Measurements from ENCODE around the gene PLPP4. TPM values are rescaled to one million over a fixed set of nuclear protein-coding genes. Genes with fewer than 3 reads are reported as not detected.
A peak's percentile ranks its signal among the peaks of the same experiment; 100 is the strongest.

The PLPP4 gene
- total and polyA plus RNA-seq, 4 donors, result 12.2 to 37.4 (median 32.9) TPM

DNA sequence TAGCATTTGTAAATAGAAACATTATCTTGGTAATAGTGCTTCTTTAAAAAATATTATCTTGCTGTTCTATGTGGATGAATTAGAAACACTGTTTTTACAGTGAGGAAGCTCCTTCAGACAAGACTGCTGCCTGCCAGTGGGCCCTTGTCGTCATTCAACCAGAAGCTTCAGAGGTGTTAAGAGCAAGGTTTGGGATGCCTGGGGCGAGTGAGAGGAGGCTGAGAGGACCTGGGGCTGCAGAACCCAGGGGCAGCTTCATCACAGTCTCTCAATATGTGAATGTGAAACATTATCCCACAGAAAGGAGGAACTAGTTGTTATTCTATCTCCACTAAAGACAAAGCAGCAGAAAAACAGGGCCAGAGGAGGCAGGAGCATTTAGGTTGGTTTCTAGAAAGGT is 8.1 kb downstream of the PLPP4 start:
- DNase-seq (ENCODE audit: low read depth in 4 of 6, low spot score in 6 of 6), result no peak
- Histone ChIP-seq H3K36me3 (ENCODE audit: control insufficient read depth, insufficient read depth, low read length) (no peaks in the 10 kb centered on the region), H3K9me3 (ENCODE audit: control insufficient read depth, insufficient read depth, low read length) (no peaks in the 10 kb centered on the region), H3K4me3 (ENCODE audit: low read depth, low read length) (no peak overlapping the region), H3K27ac (ENCODE audit: low read depth, low read length) (no peak overlapping the region), H3K4me1 (ENCODE audit: control insufficient read depth, insufficient read depth, low read length) (no peaks in the 10 kb centered on the region), H3K27me3 (ENCODE audit: control insufficient read depth, insufficient read depth, low read length) (peaks cover 3% of the 10 kb centered on the region)
- WGBS (ENCODE audit: insufficient coverage), result 20% methylated on average over 1 of the region's 2 CpGs

DNA sequence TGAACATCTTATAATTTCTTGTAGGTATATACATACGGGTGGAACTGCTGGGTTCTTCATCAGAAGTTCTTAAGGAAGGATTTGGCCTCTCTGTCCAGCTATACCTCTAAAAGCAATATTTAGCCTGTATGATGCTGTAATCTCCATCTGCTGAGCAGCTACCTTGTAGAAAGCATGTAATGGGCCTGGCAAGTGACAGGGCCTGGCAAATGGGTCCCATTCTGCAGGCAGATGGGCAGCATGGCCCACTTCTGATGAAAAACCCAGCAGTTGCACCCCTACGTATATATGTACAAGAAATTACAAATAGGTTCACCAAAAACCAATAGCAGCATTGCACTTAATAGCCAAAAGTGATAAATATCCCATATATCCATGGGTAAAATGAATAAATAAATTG is 9.0 kb downstream of the PLPP4 start:
- H3K4me1 ChIP-seq (ENCODE audit: control insufficient read depth, insufficient read depth, low read length), result no peaks in the 10 kb centered on the region
- WGBS (ENCODE audit: insufficient coverage), result no CpG with 5 or more reads among the region's 2 CpGs

DNA sequence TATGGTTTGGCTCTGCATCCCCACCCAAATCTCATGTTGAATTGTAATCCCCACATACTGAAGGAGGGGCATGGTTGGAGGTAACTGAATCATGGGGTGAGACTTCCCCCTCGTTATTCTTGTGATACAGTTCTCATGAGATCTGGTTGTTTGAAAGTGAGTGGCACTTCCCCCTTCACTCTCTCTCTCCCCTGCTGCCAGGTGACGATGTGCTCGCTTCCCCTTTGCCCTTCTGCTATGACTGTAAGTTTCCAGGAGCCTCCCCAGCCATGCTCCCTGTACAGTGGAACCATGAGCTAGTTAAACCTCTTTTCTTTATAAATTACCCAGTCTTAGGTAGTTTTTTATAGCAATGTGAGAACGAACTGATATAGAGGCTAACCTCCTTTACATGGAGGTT is 16.6 kb downstream of the PLPP4 start:
- Histone ChIP-seq H3K27me3 (ENCODE audit: control insufficient read depth, insufficient read depth, low read length) (no peaks in the 10 kb centered on the region), H3K4me1 (ENCODE audit: control insufficient read depth, insufficient read depth, low read length) (peaks cover 10% of the 10 kb centered on the region), H3K27ac (ENCODE audit: low read depth, low read length) (no peak overlapping the region), H3K9me3 (ENCODE audit: control insufficient read depth, insufficient read depth, low read length) (no peaks in the 10 kb centered on the region), H3K4me3 (ENCODE audit: low read depth, low read length) (no peak overlapping the region), H3K36me3 (ENCODE audit: control insufficient read depth, insufficient read depth, low read length) (no peaks in the 10 kb centered on the region)
- WGBS (ENCODE audit: insufficient coverage), result no CpG with 5 or more reads among the region's 4 CpGs
- DNase-seq (ENCODE audit: low read depth in 4 of 6, low spot score in 6 of 6), result no peak

More for the DNA sequence above, 9.0 kb downstream of the PLPP4 start:
- Histone ChIP-seq H3K27me3 (ENCODE audit: control insufficient read depth, insufficient read depth, low read length) (no peaks in the 10 kb centered on the region), H3K4me3 (ENCODE audit: low read depth, low read length) (no peak overlapping the region), H3K27ac (ENCODE audit: low read depth, low read length) (no peak overlapping the region), H3K36me3 (ENCODE audit: control insufficient read depth, insufficient read depth, low read length) (no peaks in the 10 kb centered on the region), H3K9me3 (ENCODE audit: control insufficient read depth, insufficient read depth, low read length) (no peaks in the 10 kb centered on the region)
- no peak for DNase-seq (ENCODE audit: low read depth in 4 of 6, low spot score in 6 of 6)

DNA sequence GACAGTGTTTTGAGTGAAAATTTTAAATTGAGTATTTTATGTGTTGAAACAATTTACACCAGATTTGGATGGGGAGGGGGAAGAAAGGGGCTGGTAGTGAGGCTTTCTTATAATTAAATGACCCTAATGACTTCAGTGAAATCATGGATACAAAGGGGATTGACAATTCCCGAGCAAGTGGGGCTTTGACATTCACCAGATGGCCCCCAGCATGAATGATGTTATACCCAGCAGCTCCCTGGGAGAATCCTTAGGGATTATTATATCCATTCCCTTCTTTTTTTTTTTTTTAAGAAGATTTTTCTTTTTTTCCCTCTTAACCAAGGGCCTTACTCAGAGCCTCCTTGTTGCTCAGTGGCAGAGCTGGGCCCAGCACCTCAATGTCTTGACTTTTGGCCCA is 17.9 kb downstream of the PLPP4 start:
- no peaks in the 10 kb centered on the region for H3K36me3 ChIP-seq (ENCODE audit: control insufficient read depth, insufficient read depth, low read length)
- H3K27ac ChIP-seq (ENCODE audit: low read depth, low read length), result no peak overlapping the region
- no CpG with 5 or more reads among the region's 1 CpG for WGBS (ENCODE audit: insufficient coverage)
- no peaks in the 10 kb centered on the region for H3K27me3 ChIP-seq (ENCODE audit: control insufficient read depth, insufficient read depth, low read length)
- peaks cover 10% of the 10 kb centered on the region for H3K4me1 ChIP-seq (ENCODE audit: control insufficient read depth, insufficient read depth, low read length)
- DNase-seq (ENCODE audit: low read depth in 4 of 6, low spot score in 6 of 6), result no peak
- no peaks in the 10 kb centered on the region for H3K9me3 ChIP-seq (ENCODE audit: control insufficient read depth, insufficient read depth, low read length)
- H3K4me3 ChIP-seq (ENCODE audit: low read depth, low read length), result no peak overlapping the region

DNA sequence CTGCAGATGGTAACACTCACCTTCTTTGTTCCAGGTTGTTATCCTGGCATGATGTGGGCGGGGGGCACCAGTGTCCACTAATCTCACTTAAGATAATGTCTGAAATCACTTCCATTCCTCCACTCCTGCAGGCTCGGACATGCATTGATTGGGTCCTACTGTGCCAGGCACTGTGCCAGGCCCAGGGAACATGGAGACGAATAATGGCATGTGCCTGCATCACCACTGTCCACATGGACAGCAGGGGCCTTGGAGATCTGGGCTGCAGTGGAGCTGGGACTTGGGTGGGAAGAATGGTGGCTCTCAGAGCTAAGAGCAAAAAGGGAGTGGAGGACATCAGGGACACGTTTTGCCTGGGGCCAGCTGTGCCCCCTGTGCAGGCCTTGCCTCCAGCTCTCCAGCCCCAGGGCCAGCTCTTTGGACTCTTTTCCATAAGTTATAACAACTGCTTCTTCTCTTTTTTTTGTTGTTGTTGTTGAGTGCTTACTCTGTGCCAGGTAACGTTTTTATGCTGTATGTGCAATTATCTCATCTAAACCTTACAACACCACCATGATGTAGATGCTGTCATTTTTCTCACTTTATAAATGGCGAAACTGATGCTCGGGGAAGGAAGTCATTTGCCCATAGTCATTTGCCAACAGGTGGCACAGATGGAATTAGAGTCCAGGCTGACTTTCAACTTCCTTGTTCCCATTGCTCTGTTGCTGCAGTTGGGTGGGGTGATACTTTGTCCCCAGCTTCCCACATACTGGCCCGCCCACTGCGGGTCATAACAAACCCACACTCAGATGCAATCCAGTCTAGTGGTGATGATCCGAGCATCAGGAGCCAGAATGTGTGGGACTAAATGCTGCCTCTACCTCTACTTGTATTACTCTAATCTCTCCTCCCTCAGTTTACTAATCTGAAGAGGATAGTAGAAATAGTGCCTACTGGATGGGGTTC is 19.1 kb downstream of the PLPP4 start:
- DNase-seq (ENCODE audit: low read depth in 4 of 6, low spot score in 6 of 6), result no peak
- H3K36me3 ChIP-seq (ENCODE audit: control insufficient read depth, insufficient read depth, low read length), result no peaks in the 10 kb centered on the region
- WGBS (ENCODE audit: insufficient coverage), result 92% methylated on average over 6 of the region's 10 CpGs
- H3K27ac ChIP-seq (ENCODE audit: low read depth, low read length), result no peak overlapping the region
- no peaks in the 10 kb centered on the region for H3K9me3 ChIP-seq (ENCODE audit: control insufficient read depth, insufficient read depth, low read length)
- H3K27me3 ChIP-seq (ENCODE audit: control insufficient read depth, insufficient read depth, low read length), result no peaks in the 10 kb centered on the region
- peaks cover 10% of the 10 kb centered on the region for H3K4me1 ChIP-seq (ENCODE audit: control insufficient read depth, insufficient read depth, low read length)
- H3K4me3 ChIP-seq (ENCODE audit: low read depth, low read length), result no peak overlapping the region

DNA sequence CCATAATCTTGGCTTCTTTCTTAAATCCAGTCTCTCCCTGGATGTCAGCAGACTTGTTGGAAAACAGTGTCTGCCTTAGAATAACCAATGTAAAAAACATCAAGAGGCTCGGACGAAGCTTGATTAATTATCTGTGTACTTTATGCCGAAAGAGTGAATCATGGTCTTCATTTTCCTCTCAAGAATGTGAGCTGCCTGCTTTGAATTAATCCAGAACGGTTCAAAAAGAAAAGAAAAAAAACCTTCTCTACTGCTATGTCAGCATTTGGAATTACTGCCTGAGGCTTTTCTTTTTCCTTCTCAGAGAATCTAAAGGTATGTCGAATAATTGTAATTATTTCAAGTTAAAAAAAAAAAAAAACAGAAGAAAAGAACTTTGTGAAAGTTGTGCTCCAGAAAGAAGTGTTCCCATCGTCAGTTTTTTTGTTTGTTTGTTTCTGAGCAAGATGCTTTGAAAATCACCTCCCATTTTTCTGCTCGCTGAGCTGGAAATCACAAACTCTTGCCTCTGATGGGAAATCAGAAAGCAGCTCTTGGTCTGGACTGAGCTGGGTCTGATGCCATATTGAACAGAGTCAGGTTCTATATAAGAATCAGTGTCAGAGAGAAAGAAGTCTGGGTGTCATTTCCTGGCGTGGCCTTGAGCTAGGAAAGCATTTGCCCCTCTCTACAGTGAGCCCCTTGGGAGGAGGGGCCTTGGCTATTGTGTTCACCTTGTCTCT is 20.2 kb downstream of the PLPP4 start:
- peaks cover 10% of the 10 kb centered on the region for H3K4me1 ChIP-seq (ENCODE audit: control insufficient read depth, insufficient read depth, low read length)
- H3K4me3 ChIP-seq (ENCODE audit: low read depth, low read length), result no peak overlapping the region
- no peaks in the 10 kb centered on the region for H3K9me3 ChIP-seq (ENCODE audit: control insufficient read depth, insufficient read depth, low read length)
- no peaks in the 10 kb centered on the region for H3K36me3 ChIP-seq (ENCODE audit: control insufficient read depth, insufficient read depth, low read length)
- 14% methylated on average over 1 of the region's 8 CpGs for WGBS (ENCODE audit: insufficient coverage)
- H3K27me3 ChIP-seq (ENCODE audit: control insufficient read depth, insufficient read depth, low read length), result no peaks in the 10 kb centered on the region
- DNase-seq (ENCODE audit: low read depth in 4 of 6, low spot score in 6 of 6), result peak in 1 of 6 donors; percentile 26
- no peak overlapping the region for H3K27ac ChIP-seq (ENCODE audit: low read depth, low read length)

DNA sequence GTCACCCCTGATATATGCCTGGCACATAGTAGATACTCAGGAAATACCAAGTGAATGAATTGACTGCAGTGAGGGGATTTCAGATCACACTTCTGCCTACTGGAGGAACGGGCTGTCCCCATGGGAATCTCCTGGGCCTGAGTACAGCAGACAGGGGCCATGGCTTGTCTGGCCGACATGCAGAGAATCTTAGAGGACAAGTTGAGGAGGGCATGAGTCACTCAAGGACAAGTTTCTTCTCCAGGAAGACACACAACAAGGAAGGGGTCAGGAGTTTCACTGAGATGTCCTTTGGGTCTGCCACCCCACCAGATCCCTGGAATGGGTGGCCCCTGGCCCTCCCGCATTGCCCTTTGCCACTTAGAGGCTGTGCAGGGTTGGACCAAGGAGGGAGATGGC is 20.7 kb downstream of the PLPP4 start:
- no peak for DNase-seq (ENCODE audit: low read depth in 4 of 6, low spot score in 6 of 6)
- no peak overlapping the region for H3K27ac ChIP-seq (ENCODE audit: low read depth, low read length)

DNA sequence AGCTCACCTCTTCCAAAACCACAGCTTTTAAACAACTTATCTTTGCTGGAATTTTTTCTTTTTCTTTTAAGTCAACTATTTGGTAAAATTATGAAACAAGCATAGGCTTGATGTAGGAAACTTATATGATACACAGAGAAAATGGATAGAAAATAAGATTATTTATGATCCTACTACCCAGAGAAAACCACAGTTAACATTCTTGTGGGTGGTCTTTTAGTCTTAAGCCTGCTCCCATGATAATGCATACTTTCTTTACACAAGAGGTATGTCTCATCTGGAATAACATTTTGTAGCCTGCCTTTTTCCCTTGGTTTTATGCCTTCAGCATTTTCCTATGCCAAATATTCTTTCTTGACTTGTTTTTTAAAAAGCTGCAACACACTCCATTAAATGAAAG is 21.4 kb downstream of the PLPP4 start:
- peaks cover 10% of the 10 kb centered on the region for H3K4me1 ChIP-seq (ENCODE audit: control insufficient read depth, insufficient read depth, low read length)
- H3K27me3 ChIP-seq (ENCODE audit: control insufficient read depth, insufficient read depth, low read length), result no peaks in the 10 kb centered on the region
- no peak overlapping the region for H3K4me3 ChIP-seq (ENCODE audit: low read depth, low read length)
- H3K27ac ChIP-seq (ENCODE audit: low read depth, low read length), result no peak overlapping the region
- no peaks in the 10 kb centered on the region for H3K9me3 ChIP-seq (ENCODE audit: control insufficient read depth, insufficient read depth, low read length)
- no peaks in the 10 kb centered on the region for H3K36me3 ChIP-seq (ENCODE audit: control insufficient read depth, insufficient read depth, low read length)
- DNase-seq (ENCODE audit: low read depth in 4 of 6, low spot score in 6 of 6), result no peak

More for the DNA sequence above, 20.7 kb downstream of the PLPP4 start:
- no peak overlapping the region for H3K4me3 ChIP-seq (ENCODE audit: low read depth, low read length)
- H3K27me3 ChIP-seq (ENCODE audit: control insufficient read depth, insufficient read depth, low read length), result no peaks in the 10 kb centered on the region
- no peaks in the 10 kb centered on the region for H3K9me3 ChIP-seq (ENCODE audit: control insufficient read depth, insufficient read depth, low read length)
- peaks cover 10% of the 10 kb centered on the region for H3K4me1 ChIP-seq (ENCODE audit: control insufficient read depth, insufficient read depth, low read length)
- WGBS (ENCODE audit: insufficient coverage), result 82% methylated on average over 3 of the region's 3 CpGs
- no peaks in the 10 kb centered on the region for H3K36me3 ChIP-seq (ENCODE audit: control insufficient read depth, insufficient read depth, low read length)

DNA sequence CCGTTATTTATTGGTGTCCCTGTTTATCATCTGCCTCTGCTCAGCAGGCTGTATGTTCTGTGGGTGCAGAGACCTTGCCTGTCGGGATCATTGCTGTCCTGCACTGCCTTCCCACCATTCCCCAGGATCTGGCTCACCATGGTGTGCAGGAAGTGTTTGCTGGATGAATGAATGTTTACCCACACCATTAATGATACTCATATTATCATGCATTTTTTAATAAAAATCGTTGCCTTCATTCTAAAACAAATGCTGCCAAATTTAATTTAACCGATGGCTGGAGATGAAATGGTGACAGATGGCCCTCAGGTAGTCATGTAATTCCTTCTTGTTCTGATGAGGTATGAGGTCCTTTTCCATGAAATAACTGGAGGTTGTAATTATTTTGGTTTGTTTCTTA is 22.5 kb downstream of the PLPP4 start:
- H3K27me3 ChIP-seq (ENCODE audit: control insufficient read depth, insufficient read depth, low read length), result no peaks in the 10 kb centered on the region
- no peak for DNase-seq (ENCODE audit: low read depth in 4 of 6, low spot score in 6 of 6)
- no peak overlapping the region for H3K4me3 ChIP-seq (ENCODE audit: low read depth, low read length)
- H3K9me3 ChIP-seq (ENCODE audit: control insufficient read depth, insufficient read depth, low read length), result no peaks in the 10 kb centered on the region
- H3K36me3 ChIP-seq (ENCODE audit: control insufficient read depth, insufficient read depth, low read length), result no peaks in the 10 kb centered on the region
- WGBS (ENCODE audit: insufficient coverage), result 80% methylated on average over 1 of the region's 4 CpGs
- no peak overlapping the region for H3K27ac ChIP-seq (ENCODE audit: low read depth, low read length)
- peaks cover 10% of the 10 kb centered on the region for H3K4me1 ChIP-seq (ENCODE audit: control insufficient read depth, insufficient read depth, low read length)

All from spinal cord (tissue), 10 donors.